Fibroblast of lung (primary cell): ENCODE data around the gene AFF4. TPM values are rescaled to one million over a fixed set of nuclear protein-coding genes. Genes with fewer than 3 reads are reported as not detected.

ENCODE experiments used
- DNase-seq, 2 donors: peaks; one replicate each; pipeline versions ENCODE4 v3.0.0 to v3.0.0-alpha.2; 2010; ENCODE audit warnings: low read depth in 2 of 2
- H2AFZ ChIP-seq: 2 replicates; pipeline ENCODE4 v1.5.1; 2012; ENCODE audit warnings: low read length, control low read depth, inconsistent platforms
- H3K27ac ChIP-seq: 2 replicates; pipeline ENCODE4 v1.5.1; 2011; ENCODE audit warnings: low read length, control low read depth; ENCODE audit not compliant: insufficient read depth
- H3K27me3 ChIP-seq: 2 replicates; pipeline ENCODE4 v1.5.1; 2011; ENCODE audit warnings: mild to moderate bottlenecking, low read length; ENCODE audit not compliant: control insufficient read depth, insufficient read depth
- H3K36me3 ChIP-seq: 2 replicates; pipeline ENCODE4 v1.5.1; 2011; ENCODE audit warnings: low read length; ENCODE audit not compliant: control insufficient read depth, insufficient read depth
- H3K4me1 ChIP-seq: 2 replicates; pipeline ENCODE4 v1.5.1; 2011; ENCODE audit warnings: low read length; ENCODE audit not compliant: control insufficient read depth, insufficient read depth; ENCODE audit errors: extremely low read depth
- H3K4me2 ChIP-seq: 2 replicates; pipeline ENCODE4 v1.5.1; 2011; ENCODE audit warnings: low read length, control low read depth; ENCODE audit not compliant: insufficient read depth; ENCODE audit errors: extremely low read depth
- H3K4me3 ChIP-seq, 4 experiments: fragments of 200-600 bp in 1 of 4; sonication (generic) in 1 of 4; replicated peaks in 1 of 4; 2 replicates each; pipeline ENCODE4 v1.5.1; 2011 to 2016; ENCODE audit warnings: low read length in 4 of 4, low read depth in 3 of 4, mild to moderate bottlenecking in 3 of 4, control low read depth in 2 of 4, inconsistent platforms in 1 of 4, mixed read lengths in 1 of 4; ENCODE audit not compliant: insufficient read depth in 1 of 4; ENCODE audit errors: control extremely low read depth in 1 of 4
- H3K79me2 ChIP-seq: 2 replicates; pipeline ENCODE4 v1.5.1; 2012; ENCODE audit warnings: mild to moderate bottlenecking, low read length, inconsistent platforms; ENCODE audit not compliant: control insufficient read depth, insufficient read depth
- H3K9ac ChIP-seq: 2 replicates; pipeline ENCODE4 v1.5.1; 2011; ENCODE audit warnings: mild to moderate bottlenecking, low read length, control low read depth; ENCODE audit not compliant: insufficient read depth
- H3K9me3 ChIP-seq: 2 replicates; pipeline ENCODE4 v1.5.1; 2012; ENCODE audit warnings: low read depth, low read length; ENCODE audit not compliant: control insufficient read depth, insufficient read depth
- H4K20me1 ChIP-seq: 2 replicates; pipeline ENCODE4 v1.5.1; 2011; ENCODE audit warnings: low read length; ENCODE audit not compliant: control insufficient read depth, insufficient read depth; ENCODE audit errors: extremely low read depth
- EZH2 ChIP-seq: IDR thresholded peaks from 2 replicates; pipeline ENCODE4 v1.5.1; 2012; ENCODE audit warnings: low read length, control low read depth, mild to moderate bottlenecking; ENCODE audit errors: missing control alignments
- polyA plus RNA-seq, 2 donors: library from polyadenylated mRNA; depleted of rRNA in 1 of 2; stranded (reverse) in 1 of 2; unstranded in 1 of 2; fragments of >200 nt; gene quantifications; 2 replicates each; pipeline ENCODE4 v1.2.1, GENCODE V29; 2011 to 2012; ENCODE audit warnings: missing spikeins in 1 of 2
- total RNA-seq: library from RNA; depleted of rRNA; stranded (reverse); fragments of >200 nt; gene quantifications from 2 replicates; pipeline ENCODE4 v1.2.1, GENCODE V29; 2014
- TF ChIP-seq, protein P1 (sequence below), 2 donors: IDR thresholded peaks in 1 of 2; conservative IDR thresholded peaks in 1 of 2; 1 replicate in 1 of 2; 2 replicates in 1 of 2; pipeline ENCODE4 v1.5.1; 2011 to 2012; ENCODE audit warnings: low read length in 2 of 2, control low read depth in 1 of 2, inconsistent platforms in 1 of 2, low read depth in 1 of 2, mild to moderate bottlenecking in 1 of 2

The AFF4 gene
- total and polyA plus RNA-seq, 2 donors (not counting 1 experiment from before 2014, with no cell fraction given) = 54.2 to 73.6 TPM

- TF ChIP-seq, protein P1, sequence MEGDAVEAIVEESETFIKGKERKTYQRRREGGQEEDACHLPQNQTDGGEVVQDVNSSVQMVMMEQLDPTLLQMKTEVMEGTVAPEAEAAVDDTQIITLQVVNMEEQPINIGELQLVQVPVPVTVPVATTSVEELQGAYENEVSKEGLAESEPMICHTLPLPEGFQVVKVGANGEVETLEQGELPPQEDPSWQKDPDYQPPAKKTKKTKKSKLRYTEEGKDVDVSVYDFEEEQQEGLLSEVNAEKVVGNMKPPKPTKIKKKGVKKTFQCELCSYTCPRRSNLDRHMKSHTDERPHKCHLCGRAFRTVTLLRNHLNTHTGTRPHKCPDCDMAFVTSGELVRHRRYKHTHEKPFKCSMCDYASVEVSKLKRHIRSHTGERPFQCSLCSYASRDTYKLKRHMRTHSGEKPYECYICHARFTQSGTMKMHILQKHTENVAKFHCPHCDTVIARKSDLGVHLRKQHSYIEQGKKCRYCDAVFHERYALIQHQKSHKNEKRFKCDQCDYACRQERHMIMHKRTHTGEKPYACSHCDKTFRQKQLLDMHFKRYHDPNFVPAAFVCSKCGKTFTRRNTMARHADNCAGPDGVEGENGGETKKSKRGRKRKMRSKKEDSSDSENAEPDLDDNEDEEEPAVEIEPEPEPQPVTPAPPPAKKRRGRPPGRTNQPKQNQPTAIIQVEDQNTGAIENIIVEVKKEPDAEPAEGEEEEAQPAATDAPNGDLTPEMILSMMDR (conservative IDR thresholded peaks at IDR 0.05 in 1 of 2, IDR thresholded peaks at IDR 0.05 in 1 of 2; ENCODE audit: low read depth in 1 of 2, low read length in 2 of 2) = no peak
- no peak for TF ChIP-seq EZH2
These were observed 37.0 kb downstream of the AFF4 start for GRCh38 chr5:132926437-132926836.

GRCh38 chr5:132916086-132916485, 47.3 kb downstream of the AFF4 start:
- Histone ChIP-seq H2AFZ (no peak overlapping the region), H4K20me1 (no peaks in the 10 kb centered on the region), H3K79me2 (peaks cover 13% of the 10 kb centered on the region), H3K27me3 (no peaks in the 10 kb centered on the region), H3K4me2 (no peak overlapping the region), H3K9ac (no peak overlapping the region), H3K36me3 (peaks cover 4% of the 10 kb centered on the region), H3K27ac (no peak overlapping the region), H3K9me3 (no peaks in the 10 kb centered on the region), H3K4me1 (no peaks in the 10 kb centered on the region), H3K4me3 (no peak overlapping the region)
- TF ChIP-seq EZH2 = no peak
- TF ChIP-seq, protein P1 (conservative IDR thresholded peaks at IDR 0.05 in 1 of 2, IDR thresholded peaks at IDR 0.05 in 1 of 2; ENCODE audit: low read depth in 1 of 2, low read length in 2 of 2) = no peak
- DNase-seq = no peak

More at GRCh38 chr5:132926437-132926836, 37.0 kb downstream of the AFF4 start:
- Histone ChIP-seq H3K36me3 (peaks cover 5% of the 10 kb centered on the region), H3K27me3 (no peaks in the 10 kb centered on the region), H4K20me1 (no peaks in the 10 kb centered on the region), H3K79me2 (peaks cover 22% of the 10 kb centered on the region), H3K9ac (no peak overlapping the region), H3K4me1 (no peaks in the 10 kb centered on the region), H3K9me3 (no peaks in the 10 kb centered on the region), H3K4me3 (no peak overlapping the region), H3K27ac (no peak overlapping the region), H3K4me2 (no peak overlapping the region), H2AFZ (no peak overlapping the region)
- DNase-seq = no peak

- Histone ChIP-seq H3K4me1 (no peaks in the 10 kb centered on the region), H4K20me1 (no peaks in the 10 kb centered on the region), H3K9me3 (no peaks in the 10 kb centered on the region), H3K27ac (peak overlapping the region; percentile 19), H3K4me3 (no peak overlapping the region), H3K27me3 (no peaks in the 10 kb centered on the region), H3K9ac (no peak overlapping the region), H2AFZ (no peak overlapping the region), H3K4me2 (no peak overlapping the region), H3K36me3 (peaks cover 4% of the 10 kb centered on the region), H3K79me2 (peaks cover 17% of the 10 kb centered on the region)
- TF ChIP-seq EZH2 = no peak
- TF ChIP-seq, protein P1 (conservative IDR thresholded peaks at IDR 0.05 in 1 of 2, IDR thresholded peaks at IDR 0.05 in 1 of 2; ENCODE audit: low read depth in 1 of 2, low read length in 2 of 2) = no peak
- DNase-seq = no peak
These were observed 47.8 kb downstream of the AFF4 start for GRCh38 chr5:132915681-132916080.
